ENCODE data around the gene PKIG.
A peak's percentile ranks its signal among the peaks of the same experiment; 100 is the strongest.
"Not testable (repeated sequence)": the region's sequence is repeated elsewhere in the genome, so short reads cannot be mapped to it uniquely, and the experiment has no call there.

The PKIG gene

DNA sequence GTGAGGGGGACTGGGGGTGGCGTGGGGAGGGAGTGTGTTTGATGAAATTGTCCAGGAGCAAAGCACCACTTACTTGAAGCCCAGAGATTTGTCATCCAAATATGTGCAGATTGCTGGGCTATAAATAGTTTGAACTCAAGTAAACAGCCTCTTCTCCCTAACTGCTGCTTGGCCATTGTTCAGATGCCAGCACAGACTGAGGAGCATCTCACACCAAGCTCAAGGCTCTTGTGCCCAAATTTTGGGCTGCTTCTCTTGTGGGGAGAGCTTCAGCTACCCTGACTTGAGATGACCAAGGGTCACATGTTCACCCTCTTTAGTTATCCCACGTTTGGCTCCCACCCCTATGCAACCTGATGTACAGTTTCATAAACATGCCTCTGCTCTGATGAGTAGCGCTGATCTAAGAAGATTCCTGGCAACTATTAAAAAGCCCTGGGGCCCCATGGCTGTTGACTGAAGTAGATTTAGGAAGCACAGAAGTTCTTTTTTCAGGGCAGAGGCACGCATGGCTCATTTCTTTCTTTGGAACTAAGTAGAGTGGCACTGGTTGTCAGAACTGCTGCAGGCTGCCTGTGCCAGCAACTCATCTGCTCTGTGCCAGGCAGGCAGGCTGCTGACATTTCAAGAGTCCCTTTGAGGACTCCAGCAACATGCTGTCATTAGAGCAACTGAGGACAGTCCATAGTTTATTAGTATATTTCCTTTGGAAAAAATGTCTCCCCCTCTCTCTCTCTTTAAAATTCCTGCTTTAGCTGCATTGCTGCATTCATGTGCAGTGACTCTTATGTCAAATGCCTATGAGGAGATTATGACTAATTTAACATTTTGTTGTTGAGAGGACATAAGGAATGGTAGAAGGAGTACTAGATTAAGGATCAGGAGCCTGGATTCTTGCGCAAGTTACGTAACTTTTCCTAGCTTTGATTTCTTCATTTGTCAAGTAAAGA lies 9.6 kb upstream of the PKIG start:
- DNase-seq = no peak

DNA sequence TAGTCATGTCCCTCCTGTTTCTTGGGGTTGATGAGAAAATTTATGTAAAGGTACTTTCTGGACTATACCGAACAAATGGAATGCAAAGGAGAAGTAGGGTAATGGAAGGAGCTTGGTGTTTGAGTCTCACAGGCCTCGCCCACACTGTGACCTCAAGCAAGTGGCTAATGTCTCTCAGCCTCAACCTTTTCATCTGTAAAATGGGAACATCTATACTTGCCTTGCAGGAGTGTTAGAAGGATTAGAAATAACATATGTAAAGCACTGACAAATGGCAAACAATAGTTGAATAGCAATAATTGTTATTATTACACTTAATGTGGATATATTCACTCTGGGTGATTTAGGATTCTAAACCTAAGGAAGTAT lies 8.9 kb upstream of the PKIG start:
- DNase-seq = no peak

DNA sequence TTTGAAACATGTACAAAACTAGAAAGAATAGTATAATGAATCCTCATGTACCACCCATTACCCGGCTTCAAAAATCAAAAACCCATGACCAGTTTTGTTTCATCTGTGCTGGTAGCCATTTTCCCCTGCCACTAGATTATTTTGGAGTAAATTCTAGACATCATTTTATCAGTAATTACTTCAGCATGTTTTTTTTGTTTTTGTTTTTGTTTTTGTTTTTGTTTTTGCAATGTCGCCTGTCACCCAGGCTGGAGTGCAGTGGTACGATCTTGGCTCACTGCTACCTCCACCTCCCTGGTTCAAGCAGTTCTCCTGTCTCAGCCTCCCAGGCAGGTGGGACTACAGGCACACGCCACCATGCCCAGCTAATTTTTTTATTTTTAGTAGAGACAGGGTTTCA lies 8.0 kb upstream of the PKIG start:
- DNase-seq = no peak

DNA sequence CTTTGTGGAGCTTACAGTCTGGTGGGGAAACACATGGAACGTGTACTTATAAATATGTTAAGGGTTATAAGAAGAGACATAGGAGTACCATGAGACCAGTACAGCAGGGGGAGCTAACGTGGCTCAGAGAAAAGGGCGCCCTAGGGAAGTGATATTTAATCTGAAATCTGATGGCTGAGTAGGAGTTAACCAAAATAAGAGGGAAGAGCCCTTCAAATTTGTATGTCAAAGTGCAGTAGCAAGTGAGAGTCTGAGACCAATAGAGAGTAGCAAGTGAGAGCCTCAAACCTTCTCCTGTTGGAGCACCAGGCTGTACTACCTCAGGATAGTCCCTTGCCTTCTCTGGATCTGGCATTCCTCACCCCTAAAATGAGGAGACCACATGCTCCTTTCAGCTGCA lies 6.1 kb upstream of the PKIG start:
- peak; percentile 5 for DNase-seq

DNA sequence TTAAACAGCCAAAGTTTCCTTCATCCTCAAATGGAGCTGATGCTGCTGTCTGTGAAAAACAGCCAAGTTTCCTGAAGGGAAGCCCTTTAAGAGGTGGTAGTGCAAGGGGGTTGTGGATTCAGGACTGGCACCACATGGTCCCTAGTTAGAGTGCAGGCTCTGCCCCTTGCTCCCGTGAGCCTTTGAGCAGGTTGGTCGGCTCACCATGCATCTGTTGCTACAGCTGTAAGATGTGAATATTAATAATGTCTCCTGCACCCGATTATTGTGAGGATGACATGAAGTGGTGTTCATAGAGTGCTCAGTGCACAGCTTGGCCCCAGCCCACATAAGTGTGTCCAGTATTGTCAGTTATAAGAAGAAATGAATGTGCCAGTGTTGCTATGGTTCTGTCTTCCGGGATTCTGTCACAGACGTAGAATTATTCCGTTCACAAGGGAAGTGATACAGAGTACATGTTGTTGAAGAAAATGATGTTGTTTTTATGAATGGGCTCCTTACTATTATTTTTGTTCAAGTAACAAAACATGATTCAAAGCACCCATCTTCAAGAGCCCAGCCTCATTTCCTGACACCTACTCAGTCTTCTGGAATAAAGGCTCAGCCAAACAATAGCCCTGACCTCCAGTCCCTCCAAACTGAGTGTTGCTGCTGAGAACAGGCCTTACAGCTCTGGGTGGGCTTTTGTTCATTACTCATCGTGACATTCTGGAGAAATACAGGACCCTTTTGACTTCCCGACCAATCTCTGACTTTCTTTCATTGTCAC lies 2.9 kb upstream of the PKIG start:
- DNase-seq = no peak

DNA sequence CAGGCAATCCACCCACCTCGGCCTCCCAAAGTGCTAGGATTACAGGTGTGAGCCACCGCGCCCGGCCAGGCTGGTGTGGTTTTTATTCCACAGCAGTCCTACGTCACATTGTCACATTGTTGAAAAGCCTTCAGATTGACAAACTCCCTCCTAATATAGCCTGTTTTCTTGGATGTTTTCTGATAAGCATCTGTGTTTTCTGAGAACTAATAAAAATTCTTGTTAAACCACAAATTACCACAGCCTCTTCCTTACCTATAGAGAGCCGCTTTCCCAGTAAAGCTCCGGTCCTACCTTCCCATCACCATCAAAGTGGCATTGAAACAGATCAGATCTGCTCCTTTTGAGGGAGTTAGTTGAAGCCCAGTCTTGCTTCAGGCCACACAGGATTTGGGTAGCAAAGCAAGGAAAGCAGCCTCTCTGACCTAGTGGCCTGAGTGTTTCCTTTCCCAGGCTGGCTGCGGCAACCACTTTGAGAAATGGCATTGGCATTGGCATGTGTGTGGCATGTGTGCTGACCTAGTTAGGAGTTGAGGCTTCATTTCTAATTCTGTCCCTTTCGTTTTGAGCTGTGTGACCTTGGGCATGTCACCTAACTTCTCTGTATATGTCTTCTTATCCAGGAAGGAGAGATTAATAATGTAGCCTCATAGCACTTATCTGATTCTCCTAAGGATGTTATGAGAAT lies 1.7 kb upstream of the PKIG start:
- DNase-seq = no peak

DNA sequence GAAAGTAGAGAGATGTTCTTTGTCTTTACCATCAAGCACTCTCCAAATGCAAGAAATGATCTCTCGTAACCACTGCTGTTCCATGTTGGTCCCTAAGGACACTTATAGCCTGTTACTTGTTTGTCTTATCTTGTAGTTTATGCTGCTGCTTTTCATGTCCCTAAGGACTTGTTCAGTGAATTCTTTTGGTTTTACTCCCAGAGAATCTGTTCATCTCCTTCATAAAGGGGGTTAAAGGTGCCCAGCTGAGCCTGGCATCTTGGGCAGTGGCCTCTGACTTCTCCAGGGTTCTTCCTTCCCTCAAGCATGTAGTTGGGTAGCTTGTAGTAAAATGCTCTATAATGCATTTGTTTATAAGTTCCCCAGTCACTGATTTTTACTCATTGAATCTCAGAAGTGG lies 864 bp upstream of the PKIG start:
- no peak for DNase-seq

DNA sequence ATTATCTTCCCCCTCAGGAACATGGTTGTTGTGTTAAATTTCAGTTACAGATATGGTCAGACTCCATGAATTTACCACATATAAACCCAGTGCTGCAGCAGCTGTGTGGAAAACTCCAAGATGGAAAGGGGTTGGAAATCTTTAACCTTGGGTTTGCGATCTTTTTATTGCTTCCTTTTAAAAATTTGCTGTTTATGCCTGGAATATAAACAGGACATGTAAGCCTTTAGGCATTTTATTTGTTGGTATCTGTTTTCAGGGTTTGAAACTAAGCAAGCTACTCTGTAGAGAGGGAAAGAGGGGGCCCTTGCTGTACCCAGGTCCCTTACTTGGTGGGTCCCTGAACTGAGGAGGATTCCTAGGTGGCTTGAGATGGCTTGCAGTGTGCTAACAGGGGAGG lies 778 bp downstream of the PKIG start:
- no peak for DNase-seq

DNA sequence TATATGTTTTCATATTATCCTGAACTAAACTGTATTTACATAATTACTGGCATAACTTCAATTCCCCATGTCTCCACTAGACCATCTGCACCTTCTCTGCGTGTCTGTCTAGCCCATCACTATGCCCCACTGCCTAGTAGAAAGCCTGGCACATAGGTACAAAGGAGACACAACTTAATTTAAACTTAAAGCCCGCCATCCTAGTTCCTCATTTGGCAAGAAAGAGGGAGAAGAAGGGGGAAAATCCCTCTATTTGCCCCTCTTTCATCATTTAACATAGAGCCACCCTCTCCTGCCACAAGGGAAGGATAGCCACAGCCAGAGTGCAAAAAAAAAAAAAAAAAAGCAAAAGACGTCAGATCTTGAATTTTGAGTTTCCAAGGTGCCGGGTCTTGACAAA lies 1.8 kb downstream of the PKIG start:
- DNase-seq = no peak

DNA sequence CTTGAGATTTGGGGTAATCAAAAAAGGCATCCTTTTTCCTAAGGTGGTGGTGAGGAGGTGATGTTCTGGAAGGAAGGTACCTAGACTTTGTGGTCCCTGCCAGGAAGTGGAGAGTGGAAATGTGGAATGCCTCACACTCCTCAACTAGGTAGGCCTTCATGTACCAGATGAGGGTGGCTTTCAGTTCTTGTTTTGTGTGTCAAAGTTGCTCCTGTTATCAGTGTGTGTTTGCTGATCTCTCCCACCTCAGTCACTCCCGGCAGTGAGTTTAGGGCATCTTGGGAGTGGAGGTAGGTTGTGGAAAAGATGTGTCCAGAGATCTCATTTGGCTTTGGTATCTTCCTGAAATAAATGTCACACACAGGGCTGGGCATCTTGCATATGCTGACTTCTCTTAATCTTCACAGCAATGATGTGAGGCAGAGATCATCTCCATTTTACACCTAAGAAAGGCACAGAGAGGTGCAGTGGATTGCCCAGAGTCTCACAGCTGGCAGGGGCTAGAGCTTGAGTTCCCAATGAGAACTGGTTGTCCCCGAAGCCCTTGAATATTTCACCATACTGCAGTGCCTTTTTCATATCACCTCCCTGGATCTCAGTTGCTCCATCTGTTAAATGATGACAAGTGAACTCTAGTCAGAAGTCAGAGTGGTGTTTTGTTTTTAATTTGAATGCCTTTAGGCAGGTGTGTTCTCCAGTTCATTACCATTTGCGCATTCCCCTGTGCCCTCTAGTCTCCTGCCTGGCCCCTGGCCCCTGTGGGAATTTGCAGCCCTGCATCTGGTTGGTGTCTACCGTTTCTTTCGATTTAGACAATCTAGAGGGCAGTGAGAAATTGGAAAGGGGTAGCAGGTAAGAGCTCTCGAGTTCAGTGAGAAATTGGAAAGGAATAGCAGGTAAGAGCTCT lies 2.9 kb downstream of the PKIG start:
- no peak for DNase-seq

DNA sequence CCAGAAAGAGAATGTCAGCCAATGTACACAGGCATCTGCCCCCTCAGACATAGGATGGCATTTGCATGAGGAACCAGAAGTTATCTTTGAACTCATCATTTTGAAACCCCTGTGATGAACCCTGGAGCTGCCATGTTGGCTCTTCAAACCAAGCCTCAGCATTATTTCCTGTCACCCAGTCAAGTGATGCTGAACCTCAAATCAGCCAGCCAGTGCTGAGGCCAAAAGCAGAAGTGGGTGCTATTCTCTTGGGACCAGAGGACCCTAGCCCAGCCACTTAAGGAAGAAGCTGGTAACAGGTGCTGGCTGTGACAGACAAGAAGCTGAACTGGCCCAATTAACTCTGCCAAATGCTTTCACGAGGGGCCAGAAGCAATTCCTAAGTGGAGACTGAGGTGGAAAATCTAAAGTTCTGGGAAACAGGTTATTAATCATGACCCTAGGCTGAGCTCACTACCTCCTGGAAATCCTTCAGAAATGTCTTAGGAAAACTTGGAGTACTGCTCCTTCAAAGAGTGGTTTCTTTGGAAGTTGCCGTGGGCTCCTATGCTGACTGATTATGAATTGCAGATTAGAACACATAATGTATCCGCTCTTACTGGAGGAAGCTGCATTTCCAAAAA lies 4.0 kb downstream of the PKIG start:
- DNase-seq = no peak

DNA sequence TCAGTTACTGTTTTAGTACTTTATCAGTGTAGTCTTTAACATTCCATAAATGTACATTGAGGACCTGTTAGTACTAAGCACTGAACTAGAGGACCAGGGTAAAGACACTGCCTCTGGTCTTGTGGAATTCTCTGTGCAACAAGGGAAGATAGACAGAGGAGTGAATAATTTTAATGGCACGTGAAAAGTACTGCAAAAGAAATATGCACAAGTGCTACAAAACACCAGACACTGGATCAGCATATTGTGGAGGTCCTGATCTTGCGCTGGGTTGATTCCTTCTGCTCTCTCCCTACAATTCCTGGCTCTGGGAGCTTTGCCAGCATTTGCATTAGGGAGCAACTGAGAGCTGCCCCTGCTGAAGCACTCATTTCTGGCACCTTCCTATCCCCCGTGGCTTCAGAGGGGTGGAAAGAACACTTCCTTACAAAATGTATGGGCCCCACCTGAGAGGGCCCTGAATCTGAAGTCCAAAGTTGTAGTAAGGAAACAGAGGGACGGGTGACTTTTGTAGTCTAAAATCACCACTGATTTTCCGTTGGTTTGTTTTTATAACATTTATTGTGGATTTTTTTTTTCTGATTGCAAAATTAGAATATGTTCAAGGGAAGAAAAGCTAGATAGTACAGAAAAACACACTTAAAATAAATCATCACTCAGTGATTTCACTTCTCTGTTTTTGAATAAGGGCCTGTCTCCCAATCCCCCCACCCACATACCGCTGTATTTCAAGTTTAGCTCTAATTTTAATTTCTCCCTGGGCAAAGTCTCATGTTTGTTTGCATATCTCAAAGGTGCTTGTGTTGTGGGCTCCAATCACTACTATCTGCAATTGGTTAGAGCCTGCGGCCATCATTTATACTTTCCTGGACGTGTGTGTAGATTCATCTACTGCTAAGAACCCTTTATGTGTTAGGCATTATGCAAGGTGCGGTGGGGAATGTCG lies 4.9 kb downstream of the PKIG start:
- no peak for DNase-seq

DNA sequence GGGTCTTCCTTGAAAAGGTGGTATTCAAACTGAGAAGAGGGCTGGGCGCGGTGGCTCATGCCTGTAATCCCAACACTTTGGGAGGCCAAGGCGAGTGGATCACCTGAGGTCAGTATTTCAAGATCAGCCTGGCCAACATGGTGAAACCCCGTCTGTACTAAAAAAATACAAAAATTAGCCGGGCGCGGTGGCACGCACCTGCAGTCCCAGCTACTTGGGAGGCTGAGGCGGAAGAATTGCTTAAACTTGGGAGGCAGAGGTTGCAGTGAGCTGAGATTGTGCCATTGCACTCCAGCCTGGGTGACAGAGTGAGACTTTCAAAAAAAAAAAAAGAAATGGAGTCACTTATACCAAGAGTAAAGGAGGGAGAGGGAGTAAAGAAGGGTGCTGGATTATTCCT lies 5.9 kb downstream of the PKIG start:
- DNase-seq = not testable (repeated sequence)

DNA sequence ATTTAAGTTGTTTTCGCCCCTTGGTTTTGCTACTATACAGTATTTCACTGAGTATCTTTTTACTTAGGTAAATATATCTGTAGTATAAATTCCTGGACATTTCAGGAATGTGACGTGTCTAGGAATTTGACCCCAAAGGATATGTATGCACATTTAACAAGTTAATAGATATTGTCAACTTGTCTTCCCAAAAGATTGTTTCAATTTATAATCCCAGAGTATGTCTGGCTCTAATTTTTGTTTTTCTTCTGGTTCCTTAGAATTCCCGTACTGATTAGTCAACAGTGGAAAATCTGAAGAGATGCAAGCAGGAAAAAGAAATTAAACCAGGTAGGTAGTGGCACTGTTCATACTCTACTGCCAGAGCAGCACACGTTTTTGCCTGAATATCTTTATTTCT lies 7.2 kb downstream of the PKIG start:
- DNase-seq = no peak

DNA sequence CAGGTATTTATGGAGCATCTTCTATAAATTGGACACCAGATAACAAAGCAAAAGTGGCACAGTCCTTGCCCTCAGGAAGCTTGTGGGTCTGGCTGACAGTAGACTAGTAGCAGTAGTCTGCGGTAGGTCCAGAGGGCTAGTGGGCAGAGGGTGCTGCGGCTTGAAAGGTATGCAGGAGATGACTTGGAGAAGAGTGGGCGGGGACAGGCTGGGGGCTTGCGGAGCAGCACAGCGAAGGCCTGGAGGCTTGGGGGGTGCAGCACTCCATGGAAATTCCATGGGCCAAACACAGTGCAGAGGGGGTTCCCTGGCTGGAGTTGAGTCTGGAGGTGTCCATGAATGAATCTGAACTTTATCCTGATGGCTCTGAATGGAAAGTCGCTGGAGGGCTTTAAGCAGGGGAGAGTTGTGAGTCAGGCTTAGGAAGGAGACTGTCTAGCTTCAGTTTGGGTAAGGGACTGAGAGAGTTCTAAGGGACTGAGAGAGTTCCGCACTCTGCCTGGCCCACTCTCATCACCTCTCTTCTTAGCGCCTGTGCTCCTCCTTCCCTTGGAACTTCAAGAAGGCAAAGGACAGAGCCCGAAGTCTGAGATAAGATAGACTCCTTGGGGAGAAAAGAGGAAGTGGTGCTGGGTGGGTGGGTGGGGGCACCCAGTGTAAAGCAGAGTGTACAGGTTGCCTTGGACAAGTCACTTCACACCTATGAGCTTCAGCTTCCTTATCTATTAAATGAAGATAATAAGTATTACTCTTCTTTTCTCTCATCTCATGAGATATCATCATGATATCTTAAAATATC lies 8.8 kb downstream of the PKIG start:
- DNase-seq = no peak

DNA sequence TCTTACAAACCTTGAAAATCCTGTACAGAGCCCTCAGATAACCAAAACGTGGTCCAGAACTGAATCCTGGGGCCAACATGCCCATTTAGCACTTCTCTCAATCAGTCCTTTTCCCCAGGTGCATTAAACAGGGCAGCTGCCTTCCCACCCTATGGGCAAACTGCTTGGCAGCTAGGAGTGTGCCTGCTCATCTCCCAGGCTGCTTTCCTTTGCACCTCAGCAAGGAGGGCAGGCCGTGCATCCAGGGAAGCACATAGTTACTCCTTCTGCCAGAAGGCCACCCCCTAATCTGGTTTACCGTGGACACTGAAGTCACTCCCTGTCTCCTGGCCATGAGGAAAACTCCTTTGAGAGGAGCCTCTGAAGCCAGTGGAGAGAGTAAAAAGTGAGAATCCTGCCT lies 10.0 kb downstream of the PKIG start:
- no peak for DNase-seq

DNA sequence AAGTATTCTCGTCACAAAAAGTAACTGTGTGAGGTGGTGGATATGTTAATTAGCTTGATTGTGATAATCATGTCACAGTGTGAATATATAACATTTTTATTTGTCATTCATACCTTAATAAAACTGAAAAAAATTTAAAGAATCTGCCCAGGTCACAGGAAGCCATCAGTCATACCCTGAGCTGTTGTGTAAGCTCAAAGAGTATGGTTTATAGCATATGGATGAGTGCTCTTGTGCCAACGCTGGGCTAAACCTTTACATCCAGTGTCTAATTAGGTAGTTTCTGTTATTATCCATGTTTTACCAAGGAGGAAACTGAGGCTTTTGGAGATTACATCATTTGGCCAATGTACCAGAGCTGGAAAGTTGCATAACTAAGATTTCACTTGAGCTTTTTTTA lies 11.4 kb downstream of the PKIG start:
- no peak for DNase-seq

DNA sequence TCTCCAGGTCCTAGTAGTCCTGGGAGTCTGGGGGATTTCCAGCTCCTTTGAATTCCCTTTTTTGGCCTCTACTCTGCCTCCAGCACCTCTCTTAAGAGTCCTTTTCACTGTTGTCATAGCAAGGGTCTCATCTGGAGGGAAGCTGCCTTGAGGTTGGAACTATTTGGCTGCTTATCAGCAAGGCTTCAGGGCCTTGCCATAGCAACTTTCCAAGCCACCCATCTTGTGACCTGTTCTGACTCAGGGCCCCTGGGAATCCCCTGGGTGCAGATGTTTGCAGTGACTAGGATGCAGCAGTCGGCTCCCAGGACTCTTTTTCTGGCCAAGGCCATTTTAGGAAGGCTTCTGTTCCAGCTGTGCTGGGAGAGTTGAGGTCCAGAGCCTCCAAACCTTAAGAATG lies 12.4 kb downstream of the PKIG start:
- no peak for DNase-seq

DNA sequence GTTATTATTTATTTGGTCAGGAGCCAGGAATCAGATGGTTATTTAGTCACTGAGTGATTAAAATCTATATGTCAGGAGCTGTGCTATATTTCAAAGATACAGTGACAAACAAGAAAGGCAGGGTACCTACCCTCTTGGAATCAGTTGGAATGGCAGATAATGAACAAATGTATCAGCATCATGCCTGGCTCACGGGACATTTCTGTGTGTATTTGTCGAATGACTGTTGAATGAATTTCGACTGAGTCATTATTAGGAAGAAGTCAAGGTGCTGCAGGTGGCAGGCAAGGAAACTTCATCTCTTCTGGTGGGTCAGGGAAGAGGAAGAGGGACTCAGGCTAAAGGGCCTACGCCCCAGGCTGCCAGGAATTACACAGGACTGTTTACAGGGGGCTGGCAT lies 13.6 kb downstream of the PKIG start:
- no peak for DNase-seq

DNA sequence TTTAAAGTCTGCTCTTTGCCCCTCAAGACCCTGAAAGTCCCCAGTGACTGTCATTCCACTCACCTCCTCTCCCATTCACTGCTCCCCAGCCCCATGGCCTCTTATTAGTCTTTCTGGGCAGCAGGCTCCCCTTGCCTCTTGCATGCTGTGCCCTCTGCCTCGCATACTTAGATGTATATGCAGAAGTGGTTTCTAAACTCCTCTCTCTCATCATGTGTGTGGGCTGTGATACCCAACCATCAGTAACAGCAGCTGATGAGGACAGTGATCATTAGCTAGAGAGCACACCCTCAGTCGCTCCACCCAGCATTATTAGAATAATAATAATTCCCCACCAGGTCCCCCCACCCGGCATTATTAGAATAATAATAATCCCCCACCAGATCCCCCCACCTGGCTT lies 14.5 kb downstream of the PKIG start:
- no peak for DNase-seq

Data from NCI-H2029 (cell line).